Fibroblast of skin of left biceps (primary cell): ENCODE measurements around the gene NPTX1.
A peak's percentile ranks its signal among the peaks of the same experiment; 100 is the strongest.
"Not testable (repeated sequence)": the region's sequence is repeated elsewhere in the genome, so short reads cannot be mapped to it uniquely, and the experiment has no call there.

ENCODE experiments used
- DNase-seq, 2 experiments: peaks; one replicate each; pipeline ENCODE4 v3.0.0-alpha.2; 2013; ENCODE audit warnings: low read depth in 2 of 2

The NPTX1 gene

GRCh38 chr17:80475910-80476876 lies at the start of gene NPTX1:
Gene NPTX1 (minus strand): TSS chr17:80476607. CDS start chr17:80476446, 161 bp downstream.
- DNase-seq, result no peak

GRCh38 chr17:80523956-80524712 lies 47.7 kb upstream of the NPTX1 start:
- DNase-seq, result no peak

- no peak for DNase-seq
Observed at GRCh38 chr17:80523054-80523744, 46.8 kb upstream of the NPTX1 start.

GRCh38 chr17:80520810-80521455 lies 44.5 kb upstream of the NPTX1 start:
- DNase-seq, result no peak

GRCh38 chr17:80519091-80519781 lies 42.8 kb upstream of the NPTX1 start:
- no peak for DNase-seq

GRCh38 chr17:80518392-80518791 lies 42.0 kb upstream of the NPTX1 start:
- DNase-seq, result no peak

- DNase-seq, result no peak
Observed at GRCh38 chr17:80517641-80518040, 41.2 kb upstream of the NPTX1 start.

- no peak for DNase-seq
Observed at GRCh38 chr17:80516171-80516932, 39.9 kb upstream of the NPTX1 start.

GRCh38 chr17:80513892-80514291 lies 37.5 kb upstream of the NPTX1 start:
- DNase-seq, result no peak

GRCh38 chr17:80513201-80513600 lies 36.8 kb upstream of the NPTX1 start:
- DNase-seq, result no peak

- no peak for DNase-seq
Observed at GRCh38 chr17:80512233-80512632, 35.8 kb upstream of the NPTX1 start.

GRCh38 chr17:80511222-80512180 lies 35.1 kb upstream of the NPTX1 start:
- no peak for DNase-seq

- DNase-seq, result no peak
Observed at GRCh38 chr17:80510772-80511171, 34.4 kb upstream of the NPTX1 start.

- DNase-seq, result no peak
Observed at GRCh38 chr17:80510132-80510531, 33.7 kb upstream of the NPTX1 start.

- no peak for DNase-seq
Observed at GRCh38 chr17:80509311-80509710, 32.9 kb upstream of the NPTX1 start.

GRCh38 chr17:80507965-80508364 lies 31.6 kb upstream of the NPTX1 start:
- DNase-seq, result no peak

- DNase-seq, result not testable (repeated sequence)
Observed at GRCh38 chr17:80507177-80507576, 30.8 kb upstream of the NPTX1 start.

- DNase-seq, result peak in 1 of 2 experiments; percentile 33
Observed at GRCh38 chr17:80504686-80505413, 28.4 kb upstream of the NPTX1 start.
